H1 (cell line): ENCODE results near the gene RUFY4. TPM values are rescaled to one million over a fixed set of nuclear protein-coding genes. Genes with fewer than 3 reads are reported as not detected.

ENCODE experiments used
- BCL11A ChIP-seq, 2 experiments: IDR thresholded peaks; one replicate each; pipeline ENCODE4 v1.6.1; 2011; ENCODE audit warnings: low read depth in 2 of 2, low read length in 2 of 2, mild to moderate bottlenecking in 2 of 2
- CHD7 ChIP-seq: fragments of 300-600 bp; sonication (generic); IDR thresholded peaks from 2 replicates; pipeline ENCODE4 v1.7.1; 2012; ENCODE audit warnings: low read length, moderate library complexity, mild to moderate bottlenecking, inconsistent platforms; ENCODE audit not compliant: insufficient replicate concordance
- CTCF ChIP-seq, 3 experiments: IDR thresholded peaks; 1 replicate in 2 of 3; 2 replicates in 1 of 3; pipeline versions ENCODE4 v1.5.1 to v1.6.1; 2011; ENCODE audit warnings: low read length in 3 of 3, mild to moderate bottlenecking in 3 of 3, inconsistent platforms in 2 of 3, low read depth in 1 of 3, moderate library complexity in 1 of 3; ENCODE audit not compliant: insufficient read depth in 1 of 3; ENCODE audit errors: control extremely low read depth in 1 of 3
- HDAC6 ChIP-seq: IDR thresholded peaks from one replicate; pipeline ENCODE4 v1.7.1; 2012; ENCODE audit warnings: low read depth, mild to moderate bottlenecking, inconsistent platforms, low read length, moderate library complexity
- SIX5 ChIP-seq: IDR thresholded peaks from 2 replicates; pipeline ENCODE4 v1.6.1; 2011; ENCODE audit warnings: mild to moderate bottlenecking, low read depth, low read length
- polyA plus RNA-seq, 7 experiments: library from polyadenylated mRNA; depleted of rRNA in 3 of 7; stranded (reverse) in 5 of 7; unstranded in 2 of 7; fragments of >200 nt in 5 of 7; fragments of 200-250 nt in 2 of 7; gene quantifications; 1 replicate in 5 of 7; 2 replicates in 1 of 7; 4 replicates in 1 of 7; pipeline versions ENCODE4 v1.2.1 to v1.2.3, GENCODE V29; 2011 to 2013; ENCODE audit warnings: missing spikeins in 2 of 7, mixed read lengths in 2 of 7
- total RNA-seq: library from RNA; stranded (reverse); fragmentation: NEBNext Ultra II Directional; extraction: Animal tissue kit (Norgen Biotek cat#: 25700); gene quantifications from 2 replicates; pipeline ENCODE4 v1.2.1, GENCODE V29; 2021

The RUFY4 gene
- total and polyA plus RNA-seq, 2 of the 8 experiments (the other 6 are each of a cell fraction or from before 2014, with no cell fraction given), result 0.32 to 0.38 TPM

GRCh38 chr2:218041302-218042168 lies 27.5 kb upstream of the RUFY4 start (continued):
- TF ChIP-seq CHD7 (no peak), HDAC6 (no peak), CTCF (IDR thresholded peaks at IDR 0.05; ENCODE audit: control extremely low read depth in 1 of 3, insufficient read depth in 1 of 3, low read depth in 1 of 3, low read length in 3 of 3) (no peak), BCL11A (IDR thresholded peaks at IDR 0.05; ENCODE audit: low read depth in 2 of 2, low read length in 2 of 2) (no peak), SIX5 (no peak)
